GM19324 (cell line): ENCODE data around the gene DCUN1D3.
A peak's percentile ranks its signal among the peaks of the same experiment; 100 is the strongest.
"Not testable (repeated sequence)": the region's sequence is repeated elsewhere in the genome, so short reads cannot be mapped to it uniquely, and the experiment has no call there.

Source experiments
- ATAC-seq: cut with Tn5 transposase; IDR thresholded peaks from one replicate; pipeline ENCODE4 v1.9.1; 2021; ENCODE audit warnings: mild to moderate bottlenecking, moderate library complexity; ENCODE audit not compliant: unreplicated experiment, low FRiP score

The DCUN1D3 gene

DNA sequence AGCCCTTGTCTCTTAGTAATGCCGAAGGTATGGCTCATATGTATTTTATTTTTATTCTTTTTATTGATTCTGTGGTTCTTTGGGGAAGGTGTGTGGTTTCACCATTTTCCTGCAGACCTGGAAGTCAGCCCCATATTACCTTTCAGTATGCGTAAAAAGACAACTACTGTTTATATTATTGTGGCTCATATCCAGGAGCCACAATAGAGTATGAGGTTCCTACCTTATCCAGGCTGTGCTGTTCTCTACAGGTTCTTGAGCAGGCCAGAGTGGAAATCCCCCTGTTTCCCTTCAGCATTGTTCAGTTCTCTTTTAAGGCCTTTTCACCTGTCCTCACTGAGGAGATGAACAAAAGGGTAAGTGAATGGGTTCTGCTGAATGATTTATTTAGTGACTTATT is 60.7 kb downstream of the DCUN1D3 start:
- no peak for ATAC-seq

- ATAC-seq: no peak
These were observed 61.9 kb downstream of the DCUN1D3 start for GRCh38 chr16:20838240-20838639.

DNA sequence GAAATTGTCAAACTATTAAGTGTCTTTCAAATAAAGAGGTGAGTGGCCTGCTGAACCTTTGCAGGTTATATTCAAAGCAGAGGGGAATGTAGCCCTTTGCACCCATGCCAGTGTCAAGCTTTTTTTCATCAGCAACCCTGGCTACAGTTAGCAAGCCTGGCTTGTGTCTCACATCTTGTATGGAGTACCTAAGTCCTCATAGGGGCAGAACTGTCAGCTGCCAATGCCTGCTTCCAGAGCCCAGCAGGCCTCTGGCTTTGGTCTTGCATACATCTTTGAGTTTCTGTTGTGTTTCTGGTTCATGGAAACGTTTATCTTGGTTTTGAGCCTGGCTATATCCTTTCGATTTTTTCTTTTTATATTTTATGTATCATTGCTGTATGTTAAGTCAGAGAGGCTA is 67.1 kb downstream of the DCUN1D3 start:
- ATAC-seq: no peak

GRCh38 chr16:20830372-20830771 is 69.8 kb downstream of the DCUN1D3 start:
- no peak for ATAC-seq

- no peak for ATAC-seq
These were observed 70.6 kb downstream of the DCUN1D3 start for GRCh38 chr16:20829536-20829935.

GRCh38 chr16:20826039-20826566 is 74.1 kb downstream of the DCUN1D3 start:
- no peak for ATAC-seq

DNA sequence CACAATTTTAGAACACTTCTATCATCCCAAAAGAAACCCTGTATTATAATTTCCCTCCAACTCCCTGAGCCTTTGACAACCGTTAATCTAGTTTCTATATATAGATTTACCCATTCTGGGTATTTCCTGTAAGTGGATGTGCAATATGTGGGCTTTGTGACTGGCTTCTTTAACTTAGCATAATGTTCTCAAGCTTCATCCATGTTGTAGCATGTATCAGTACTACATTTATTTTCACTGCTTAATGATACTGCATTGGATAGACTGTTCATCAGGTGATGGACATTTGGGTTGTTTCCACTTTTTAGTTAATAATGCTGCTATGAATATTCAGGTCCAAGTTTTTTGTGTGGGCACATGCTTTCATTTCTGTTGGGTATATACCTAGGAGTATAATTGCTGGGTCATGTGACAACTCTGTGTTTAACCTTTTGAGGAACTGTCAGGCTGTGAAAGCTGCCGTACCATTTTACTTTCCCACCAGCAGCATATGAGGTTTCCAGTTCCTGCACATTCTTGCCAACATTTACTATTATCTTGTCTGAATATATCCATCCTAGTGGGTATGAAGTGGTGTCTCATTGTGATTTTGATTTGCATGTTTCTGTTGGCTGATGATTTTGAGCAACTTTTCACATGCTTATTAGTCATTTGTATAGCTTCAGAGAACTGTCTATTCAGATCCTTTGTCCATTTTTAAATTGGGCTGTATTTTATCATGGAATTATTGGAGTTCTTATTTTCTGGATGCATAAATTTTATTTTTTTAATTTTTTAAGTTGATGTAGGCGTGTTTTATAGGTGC is 77.4 kb downstream of the DCUN1D3 start:
- no peak for ATAC-seq

DNA sequence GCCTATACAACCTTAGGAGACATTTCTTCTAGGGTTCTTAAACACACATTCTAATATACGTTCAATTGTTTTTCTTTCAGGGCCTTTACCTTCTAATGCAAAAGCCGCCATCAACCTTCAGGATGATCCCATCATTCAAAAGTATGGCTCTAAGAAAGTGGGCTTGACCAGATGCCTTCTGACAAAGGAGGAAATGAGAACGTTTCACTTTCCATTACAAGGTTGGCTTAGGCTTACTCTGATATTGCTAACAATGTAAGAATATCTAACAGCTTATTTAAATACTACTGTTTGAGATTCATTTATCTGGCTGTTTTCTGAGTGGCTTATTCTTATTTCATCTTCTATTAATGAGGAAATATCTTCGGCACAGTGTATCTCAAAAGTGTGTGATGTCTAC is 78.5 kb downstream of the DCUN1D3 start:
- no peak for ATAC-seq

DNA sequence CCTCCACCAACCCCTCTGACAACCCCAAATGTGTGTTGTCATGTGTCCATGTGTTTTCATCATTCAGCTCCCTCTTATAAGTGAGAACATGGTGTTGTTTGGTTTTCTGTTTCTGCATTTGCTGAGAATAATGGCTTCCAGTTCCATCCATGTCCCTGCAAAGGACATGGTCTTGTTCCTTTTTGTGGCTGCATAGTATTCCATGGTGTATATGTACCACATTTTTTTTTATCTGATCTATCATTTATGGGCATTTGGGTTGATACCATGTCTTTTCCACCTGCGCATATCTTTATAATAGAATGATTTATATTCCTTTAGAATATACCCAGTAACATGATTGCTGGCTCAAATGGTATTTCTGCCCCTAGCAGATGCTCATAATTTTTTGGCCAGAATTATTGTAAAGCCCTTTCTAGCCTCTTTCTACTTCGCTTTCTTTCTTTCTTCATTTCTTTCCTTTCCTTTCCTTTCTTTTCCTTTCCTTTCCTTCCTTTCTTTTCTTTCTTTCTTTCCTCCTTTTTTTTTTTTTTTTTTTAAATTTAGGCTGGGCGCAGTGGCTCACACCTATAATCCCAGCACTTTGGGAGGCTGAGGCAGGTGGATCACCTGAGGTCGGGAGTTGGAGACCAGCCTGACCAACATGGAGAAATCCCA is 81.1 kb downstream of the DCUN1D3 start:
- no peak for ATAC-seq

DNA sequence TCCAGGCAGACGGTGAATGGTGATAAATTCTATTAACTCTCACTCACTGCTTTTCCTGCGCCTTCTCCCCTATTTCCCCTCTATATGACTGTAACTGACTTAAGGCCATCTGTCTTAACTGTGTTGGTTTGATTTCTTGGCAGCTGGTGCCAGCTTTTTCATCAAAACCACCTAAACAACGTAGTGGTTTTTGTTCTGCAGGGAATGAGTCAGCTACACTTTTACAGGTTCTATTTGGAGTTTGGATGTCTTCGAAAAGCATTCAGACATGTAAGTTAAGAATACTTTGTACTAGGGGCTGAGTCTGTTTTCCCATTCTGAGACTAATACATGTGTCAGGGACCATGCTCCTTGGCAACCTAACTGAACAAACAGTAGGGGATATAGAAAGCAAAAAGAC is 85.4 kb downstream of the DCUN1D3 start:
- ATAC-seq: no peak

DNA sequence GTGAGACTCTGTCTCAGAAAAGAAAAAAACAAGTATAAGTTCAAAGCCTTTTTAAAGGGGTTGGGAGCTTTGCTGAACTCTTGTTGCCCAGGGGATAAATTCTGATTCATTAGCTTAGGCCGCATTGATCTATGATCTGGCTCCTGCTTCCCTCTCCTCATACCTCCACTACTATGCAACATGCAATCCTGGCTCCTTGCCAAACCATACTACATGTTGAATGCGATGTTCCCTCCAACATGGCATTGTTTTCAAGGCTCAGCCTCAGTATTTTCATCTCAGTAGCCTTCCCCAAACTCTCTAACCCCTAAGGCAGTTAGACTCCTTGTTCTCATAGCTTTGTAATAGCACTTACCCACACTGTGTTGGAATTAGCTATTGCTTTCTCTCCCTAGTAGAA is 87.6 kb downstream of the DCUN1D3 start:
- ATAC-seq: no peak

- no peak for ATAC-seq
These were observed 88.2 kb downstream of the DCUN1D3 start for GRCh38 chr16:20811889-20812439.

- ATAC-seq: no peak
These were observed 92.3 kb downstream of the DCUN1D3 start for GRCh38 chr16:20807862-20808261.

- peak; percentile 70 for ATAC-seq
These were observed 93.7 kb downstream of the DCUN1D3 start, which contains the start of the genes ERI2 and REXO5 for GRCh38 chr16:20806168-20807050. Gene ERI2 (minus strand): TSS chr16:20806472. CDS start chr16:20806430, 42 bp downstream. Gene REXO5 (plus strand): TSS chr16:20806527. CDS start chr16:20806954, 427 bp downstream.

GRCh38 chr16:20805684-20806167 is 94.4 kb downstream of the DCUN1D3 start:
- ATAC-seq: not testable (repeated sequence)
